Stimulated activated CD8-positive, alpha-beta memory T cell treated with anti-CD3 and anti-CD28 coated beads, Interleukin-15, amount 100 ng/mL, for 4 hours (primary cell): ENCODE measurements around the gene ZNF512B.
A peak's percentile ranks its signal among the peaks of the same experiment; 100 is the strongest.
"Not testable (repeated sequence)": the region's sequence is repeated elsewhere in the genome, so short reads cannot be mapped to it uniquely, and the experiment has no call there.

Experiments
- DNase-seq, 2 donors: peaks; one replicate each; pipeline ENCODE4 v3.0.0-alpha.2; 2020; ENCODE audit warnings: low read depth in 2 of 2

ZNF512B gene

DNA sequence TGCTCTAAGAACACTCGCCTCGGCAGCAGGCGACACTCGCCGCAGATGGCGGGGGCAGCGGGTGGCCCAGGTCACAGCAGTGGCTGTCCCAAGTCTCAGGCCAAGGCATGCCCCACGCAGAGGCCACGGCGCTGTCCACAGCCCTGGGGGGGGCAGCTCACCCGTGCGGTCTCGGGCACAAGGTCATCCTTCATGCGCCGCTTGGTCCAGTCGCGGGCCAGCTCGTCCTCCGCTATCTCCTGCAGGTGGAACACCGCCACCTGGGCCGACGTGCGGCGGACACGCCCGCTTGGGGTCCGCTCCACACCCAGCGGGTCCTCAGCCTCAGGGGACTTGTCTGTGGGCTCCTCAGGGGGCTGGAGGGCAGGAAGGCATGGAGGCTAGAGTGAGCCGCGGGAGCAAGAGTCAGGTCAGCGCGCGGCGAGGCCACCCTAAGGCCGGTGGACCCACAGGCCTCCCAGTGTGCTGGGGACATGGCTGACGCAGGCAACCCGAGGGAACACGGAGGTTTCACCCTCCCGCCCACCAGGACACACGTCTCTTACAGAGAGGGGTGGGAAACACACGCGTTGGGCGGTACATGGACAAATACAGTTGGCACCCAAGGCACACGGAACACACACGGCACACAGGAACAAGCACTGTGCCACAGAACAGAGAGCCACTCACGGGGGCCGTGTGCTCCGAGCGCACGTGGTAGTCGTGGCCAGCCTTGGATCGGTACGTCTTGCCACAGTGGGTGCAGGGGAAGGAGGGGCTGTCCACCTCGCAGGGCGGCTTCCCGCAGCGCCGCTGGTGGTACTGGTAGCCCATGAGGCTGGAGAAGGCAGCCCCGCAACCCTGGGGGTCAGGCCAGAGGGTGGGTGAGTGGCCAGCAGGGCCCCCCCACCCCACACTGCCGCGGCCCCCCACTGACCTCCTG is 7.0 kb downstream of the ZNF512B start:
- no peak for DNase-seq

DNA sequence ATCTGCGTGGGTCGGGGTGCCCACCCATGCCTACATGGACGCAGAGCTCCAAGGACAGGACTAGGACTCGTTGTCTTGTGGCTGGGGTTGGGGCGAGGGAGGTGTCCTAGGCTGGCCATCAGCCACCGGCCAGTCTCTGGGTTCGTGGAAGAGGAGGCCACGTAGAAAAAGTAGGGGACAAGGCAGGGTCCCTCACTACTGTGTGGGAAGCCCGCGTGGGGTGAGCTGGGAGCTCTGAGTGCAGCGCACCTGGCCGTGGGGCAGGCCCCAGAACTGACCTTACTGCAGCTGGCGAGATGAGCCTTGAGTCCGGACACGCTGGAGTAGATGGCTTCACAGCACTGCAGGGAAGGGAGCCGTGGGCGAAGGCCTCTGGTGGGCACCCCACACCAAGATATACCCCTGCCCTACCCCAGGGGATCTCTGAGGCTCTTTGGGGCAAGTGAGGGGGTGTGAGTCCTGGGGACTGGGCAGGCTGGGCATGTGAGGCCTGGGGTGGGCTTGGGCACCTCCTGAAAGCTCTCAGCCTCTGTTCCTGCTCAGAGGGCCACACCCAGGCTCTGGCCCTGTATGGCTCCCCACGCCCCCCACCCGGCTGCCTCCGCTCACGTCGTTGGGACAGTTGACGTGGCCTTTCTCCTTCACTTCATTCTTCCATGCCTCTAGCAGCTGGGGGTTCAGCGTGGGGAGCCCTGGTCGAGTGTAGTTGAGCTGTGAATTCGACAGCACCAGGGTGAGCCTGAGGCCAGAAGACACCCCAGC is 7.9 kb downstream of the ZNF512B start:
- DNase-seq: no peak

DNA sequence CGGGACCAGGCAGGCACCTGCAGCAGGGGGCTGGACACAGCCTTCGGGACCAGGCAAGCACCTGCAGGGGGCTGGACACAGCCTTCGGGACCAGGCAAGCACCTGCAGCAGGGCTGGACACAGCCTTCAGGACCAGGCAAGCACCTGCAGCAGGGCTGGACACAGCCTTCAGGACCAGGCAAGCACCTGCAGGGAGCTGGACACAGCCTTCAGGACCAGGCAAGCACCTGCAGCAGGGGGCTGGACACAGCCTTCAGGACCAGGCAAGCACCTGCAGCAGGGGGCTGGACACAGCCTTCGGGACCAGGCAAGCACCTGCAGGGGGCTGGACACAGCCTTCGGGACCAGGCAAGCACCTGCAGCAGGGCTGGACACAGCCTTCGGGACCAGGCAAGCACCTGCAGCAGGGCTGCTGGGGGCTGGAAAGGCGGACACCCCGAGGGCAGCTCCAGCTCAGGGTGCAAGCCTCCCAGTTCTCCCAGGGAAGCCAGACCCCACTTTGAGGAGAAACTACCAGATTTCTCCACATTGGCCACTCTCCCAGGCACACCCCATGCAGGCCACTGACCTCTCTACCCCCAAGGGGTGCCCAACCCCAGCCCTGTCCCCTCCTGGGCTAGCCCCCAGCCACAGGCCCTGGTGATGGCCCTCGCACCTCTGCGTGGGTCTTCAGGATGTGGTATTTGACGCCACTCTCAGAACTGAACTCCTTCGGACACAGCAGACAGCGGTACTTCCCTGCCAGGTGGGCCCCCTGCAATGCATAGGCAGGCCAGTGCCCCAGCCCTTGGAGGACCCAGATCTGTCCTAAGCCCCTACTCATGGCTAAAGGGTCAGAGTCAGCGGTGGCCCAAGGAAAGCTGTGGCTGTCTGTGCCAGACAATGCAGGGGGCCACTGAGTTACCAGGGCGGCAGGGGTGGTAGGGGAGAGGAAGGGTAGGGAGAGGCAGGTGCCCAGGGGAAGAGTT is 8.8 kb downstream of the ZNF512B start:
- not testable (repeated sequence) for DNase-seq

DNA sequence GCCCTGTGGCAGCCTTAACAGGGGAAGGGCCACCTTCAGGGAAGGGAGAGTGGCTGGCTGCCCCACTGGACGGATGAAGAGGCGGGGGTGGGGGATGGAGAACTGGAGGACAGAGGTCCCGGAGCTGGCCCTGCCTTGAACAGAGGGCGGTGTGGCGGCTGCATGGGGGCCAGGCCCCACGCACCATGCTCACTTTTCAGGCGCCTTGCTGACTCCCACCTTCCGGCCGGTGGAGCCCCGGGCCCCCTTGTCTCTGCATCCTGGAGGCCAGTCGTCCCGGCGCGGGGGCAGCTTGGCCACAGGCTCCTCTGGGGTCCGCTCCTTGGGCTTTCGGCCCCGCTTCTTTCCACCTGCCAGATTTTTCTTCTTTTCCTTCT is 10.0 kb downstream of the ZNF512B start:
- DNase-seq: no peak

DNA sequence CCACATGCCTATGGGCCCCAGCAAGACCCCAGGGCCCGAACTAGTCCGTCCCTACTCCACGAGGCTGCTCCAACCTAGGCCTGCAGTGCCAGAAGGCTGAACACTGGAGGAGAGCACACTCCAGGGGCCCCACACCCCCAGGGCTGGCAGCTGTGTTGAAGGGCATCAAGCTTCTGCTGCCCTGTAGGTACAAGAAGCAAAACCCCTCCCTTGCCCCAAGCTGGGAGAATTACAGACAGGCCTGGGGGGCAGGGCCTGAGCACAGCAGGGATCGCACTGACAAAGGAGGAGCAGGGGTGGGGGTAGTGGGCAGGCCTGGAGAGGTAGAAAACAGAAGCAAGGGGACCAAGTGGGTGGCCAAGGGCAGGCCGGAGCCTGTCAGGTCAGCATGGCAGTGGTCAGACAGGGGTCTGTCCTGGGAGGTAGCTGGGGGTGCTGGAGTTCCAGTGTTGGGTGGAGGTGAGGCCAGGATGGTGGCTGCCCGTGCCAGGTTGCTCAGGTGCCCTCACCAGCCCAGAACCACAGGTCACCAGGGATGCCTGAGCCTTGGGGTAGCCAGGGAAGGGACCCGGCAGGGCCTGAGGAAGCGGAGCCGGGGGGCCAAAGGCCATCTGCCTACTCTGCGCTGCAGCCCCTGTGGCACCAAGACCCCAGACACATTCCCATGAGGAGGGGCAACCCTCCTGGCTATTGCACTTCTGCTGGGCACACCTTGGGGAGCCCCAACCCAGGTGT is 10.6 kb downstream of the ZNF512B start:
- no peak for DNase-seq

DNA sequence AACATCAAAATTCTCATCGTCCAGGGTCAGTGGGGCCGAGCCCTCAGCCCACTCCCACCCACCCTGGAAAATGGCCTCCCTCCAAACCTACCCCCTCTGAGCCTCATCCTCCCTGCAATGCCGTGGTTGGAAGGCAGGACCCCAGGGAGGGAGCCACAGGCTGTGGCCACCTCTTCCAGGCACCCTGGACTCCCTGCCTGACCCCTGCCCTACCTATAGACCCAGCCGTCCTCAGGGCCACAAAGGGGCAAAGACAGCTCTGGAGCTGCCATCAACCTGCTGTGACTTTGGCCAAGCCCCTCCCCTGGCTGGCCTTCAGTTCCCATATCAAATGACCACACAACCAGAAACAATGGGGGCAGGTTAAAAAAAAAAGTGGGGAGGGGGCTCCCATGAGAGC is 11.3 kb downstream of the ZNF512B start:
- no peak for DNase-seq

DNA sequence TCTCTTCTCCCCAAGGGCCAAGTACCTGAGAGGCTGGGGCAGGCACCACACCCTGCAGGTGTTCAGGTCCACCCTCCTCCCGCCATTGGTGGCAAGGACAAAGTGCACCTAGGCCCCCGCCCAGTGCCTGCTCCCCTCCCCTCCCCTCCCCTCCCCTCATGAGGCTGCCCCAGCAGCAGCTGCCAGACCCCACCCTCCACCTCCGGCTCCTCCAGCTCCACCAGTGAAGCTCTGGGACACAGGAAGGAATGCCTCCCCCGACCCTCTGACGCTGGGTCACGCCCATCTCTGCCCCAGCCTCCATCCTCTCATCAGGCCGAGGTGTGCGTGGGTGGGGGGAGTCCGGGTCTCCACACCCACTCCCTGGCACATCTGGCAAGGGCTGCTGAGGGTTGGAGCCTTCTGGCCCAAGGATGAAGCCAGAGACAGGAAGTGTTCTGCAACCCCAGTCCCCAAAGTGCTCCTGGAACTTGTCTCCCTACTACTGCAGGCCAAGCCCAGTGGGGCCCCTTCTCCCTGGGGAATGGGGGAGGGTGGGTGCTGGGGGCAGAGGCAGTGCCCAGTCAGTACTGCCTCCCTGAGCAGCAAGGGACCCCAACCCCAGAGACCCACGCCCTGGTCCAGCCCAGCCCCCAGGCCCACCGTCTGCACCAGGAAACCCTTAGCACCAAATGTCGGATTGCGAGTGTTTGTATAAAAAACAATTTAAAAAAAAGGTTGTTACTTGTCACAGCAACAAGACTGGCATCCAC is 11.9 kb downstream of the ZNF512B start:
- peak in 1 of 2 donors; percentile 44 for DNase-seq

DNA sequence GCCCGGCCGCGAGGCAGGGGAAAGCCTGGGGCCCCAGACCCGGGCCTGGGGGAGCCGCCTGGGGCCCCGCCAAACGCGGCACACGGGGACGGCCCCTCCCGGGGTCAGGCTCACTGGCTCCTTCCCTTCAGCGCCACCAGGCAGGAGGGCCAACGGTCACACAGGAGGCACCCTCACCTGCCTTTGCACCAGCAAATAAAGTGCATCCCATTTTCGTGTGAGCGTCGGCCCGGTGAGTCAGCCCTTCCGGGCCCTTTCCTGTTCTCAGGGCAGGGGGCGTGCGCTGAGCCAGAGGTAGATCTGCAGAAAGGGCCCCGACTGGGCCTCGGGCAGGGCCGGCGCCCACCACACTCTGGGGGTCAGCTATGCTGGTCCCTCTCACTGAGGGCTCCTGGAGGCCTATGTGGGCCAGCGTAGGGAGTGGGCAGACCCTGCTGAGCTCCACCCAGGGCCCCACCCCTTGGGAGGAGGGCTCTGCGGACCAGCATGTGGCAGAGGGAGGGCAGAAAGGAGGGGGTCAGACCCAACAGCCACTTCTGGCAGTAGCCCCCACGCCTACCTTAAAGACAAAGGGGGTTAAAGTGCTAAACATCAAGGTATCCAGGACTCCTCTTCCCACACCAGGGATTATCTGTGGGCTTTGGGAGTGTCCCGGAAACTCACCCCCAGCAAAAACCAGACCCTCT is 12.6 kb downstream of the ZNF512B start:
- DNase-seq: peak; percentile 51 to 60

DNA sequence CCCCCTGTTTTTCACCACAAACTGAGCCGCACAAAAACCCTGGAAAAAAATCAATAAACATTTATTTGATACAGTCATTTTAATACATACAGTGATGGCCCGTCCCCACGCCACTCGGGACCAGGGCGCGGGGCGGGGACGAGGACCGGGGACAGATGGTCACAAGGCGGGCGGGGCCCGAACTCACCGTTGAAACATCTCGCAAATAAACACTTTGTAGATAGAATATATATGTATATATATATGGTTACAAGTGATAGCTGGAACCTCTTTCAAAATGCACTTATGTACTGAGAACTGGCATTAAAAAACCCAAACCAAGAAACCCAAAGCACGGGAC is 13.1 kb downstream of the ZNF512B start:
- DNase-seq: no peak

DNA sequence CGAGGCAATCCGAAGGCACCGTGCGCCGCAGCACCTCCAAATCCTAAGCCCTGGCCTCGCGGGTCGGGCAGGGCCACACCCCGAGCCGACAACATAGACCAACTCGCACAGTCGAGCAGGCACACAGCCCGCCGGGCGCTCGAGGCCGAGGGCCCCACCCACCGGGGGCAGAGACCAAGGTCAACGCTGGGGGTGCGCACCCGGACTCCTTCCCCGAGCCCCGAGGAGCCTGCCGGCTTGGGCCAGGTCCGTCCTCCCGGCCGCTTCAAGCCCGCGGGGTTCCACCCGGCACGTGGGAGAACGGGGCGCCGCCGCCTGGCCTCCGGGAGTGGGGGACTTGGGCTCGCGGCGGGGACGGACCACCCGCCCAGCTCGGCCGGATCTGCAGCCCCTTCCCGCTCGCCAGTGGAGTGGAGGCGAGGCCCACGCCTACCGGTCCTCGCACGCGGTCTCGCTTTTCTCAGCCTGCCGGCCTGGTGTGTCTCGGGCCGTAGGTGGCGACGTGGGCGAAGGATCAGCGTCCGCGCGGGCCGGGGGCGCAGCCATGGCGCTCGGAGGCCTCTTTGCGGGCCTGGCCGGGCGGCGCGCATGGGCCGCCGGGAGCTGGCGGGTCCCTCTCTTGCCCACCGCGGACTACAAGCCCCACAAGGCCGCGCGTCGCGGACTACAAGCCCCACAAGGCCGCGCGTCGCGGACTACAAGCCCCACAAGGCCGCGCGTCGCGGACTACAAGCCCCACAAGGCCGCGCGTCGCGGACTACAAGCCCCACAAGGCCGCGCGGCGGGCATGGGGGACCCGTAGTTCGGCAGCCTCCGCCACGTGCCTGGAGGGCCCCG is 13.7 kb downstream of the ZNF512B start, which contains the start of gene UCKL1:
TSS of gene UCKL1 (minus strand) at position 590 of the 837 bp plus-strand sequence. CDS start at position 546, 44 bp downstream.
- DNase-seq: peak; percentile 78 to 79

DNA sequence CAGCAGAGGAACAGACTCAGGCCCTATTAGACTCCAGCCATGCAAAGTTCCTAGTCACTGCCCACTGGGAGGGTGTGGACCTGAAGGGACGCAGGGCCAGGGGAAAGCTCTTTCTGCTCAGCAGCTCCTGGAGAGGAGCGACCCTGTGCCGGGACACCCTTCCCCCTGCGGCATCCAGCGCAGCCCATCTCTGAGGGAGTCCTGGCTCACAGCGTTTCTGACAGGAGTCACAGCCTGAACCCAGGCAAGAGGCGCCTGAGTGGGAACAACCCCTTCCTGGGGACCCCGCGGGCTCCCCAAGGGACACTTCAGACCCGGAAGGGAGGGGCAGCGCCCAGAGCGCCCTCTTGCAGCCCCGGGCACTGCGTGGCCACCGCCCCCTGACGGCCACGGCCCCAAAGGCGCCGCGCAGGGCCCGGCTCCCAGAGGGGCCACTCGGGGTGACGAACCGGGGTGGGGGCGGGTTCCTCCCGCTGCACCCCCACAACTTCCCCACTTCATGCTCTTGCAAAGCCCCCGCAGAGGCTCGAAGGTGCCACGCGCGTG is 14.4 kb downstream of the ZNF512B start:
- DNase-seq: no peak

DNA sequence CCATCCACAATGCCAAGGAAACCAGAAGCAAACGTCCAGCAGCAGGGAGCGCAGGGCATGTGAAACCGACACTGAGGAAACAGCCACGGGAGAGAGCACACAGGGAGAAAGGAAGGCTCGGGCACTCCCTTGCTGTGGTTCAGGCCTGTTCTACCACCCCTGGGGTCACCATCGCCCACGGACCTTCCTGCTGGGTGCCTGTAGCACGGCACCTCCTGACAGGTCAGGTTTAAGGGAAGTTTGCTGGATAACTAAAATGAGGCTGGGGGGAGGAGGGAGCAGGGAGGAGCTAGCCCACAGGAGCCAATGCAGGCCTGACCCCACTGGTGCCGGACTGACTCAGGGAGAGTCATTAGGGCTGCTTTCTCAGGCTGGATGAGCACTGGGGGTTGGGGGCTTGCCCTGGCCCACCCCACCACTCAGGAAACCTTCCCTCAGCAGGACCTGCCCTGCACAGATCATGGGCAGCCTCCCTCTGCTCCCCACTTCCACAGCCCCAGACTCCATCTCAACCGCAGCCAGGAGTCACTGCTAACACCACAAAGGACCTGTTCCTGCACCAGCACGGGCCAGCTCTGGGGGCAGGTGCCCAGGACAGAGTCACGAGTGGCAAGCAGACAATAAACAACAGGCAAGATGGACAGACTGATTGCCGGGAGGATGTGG is 15.8 kb downstream of the ZNF512B start:
- no peak for DNase-seq

DNA sequence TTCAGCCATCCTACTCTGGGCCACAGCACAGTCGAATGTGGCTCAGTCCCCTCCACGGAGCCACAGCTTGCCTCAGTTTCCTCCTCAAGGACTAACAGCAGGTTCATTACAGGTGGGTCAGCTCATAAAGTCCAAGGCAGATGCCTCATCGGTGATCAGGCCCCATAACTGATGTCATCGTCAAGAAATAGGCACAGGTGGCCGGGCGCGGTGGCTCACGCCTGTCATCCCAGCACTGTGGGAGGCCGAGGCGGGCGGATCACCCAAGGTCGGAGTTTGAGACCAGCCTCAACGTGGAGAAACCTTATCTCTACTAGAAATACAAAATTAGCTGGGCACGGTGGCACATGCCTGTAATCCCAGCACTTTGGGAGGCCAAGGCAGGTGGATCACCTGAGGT is 17.0 kb downstream of the ZNF512B start:
- DNase-seq: no peak

DNA sequence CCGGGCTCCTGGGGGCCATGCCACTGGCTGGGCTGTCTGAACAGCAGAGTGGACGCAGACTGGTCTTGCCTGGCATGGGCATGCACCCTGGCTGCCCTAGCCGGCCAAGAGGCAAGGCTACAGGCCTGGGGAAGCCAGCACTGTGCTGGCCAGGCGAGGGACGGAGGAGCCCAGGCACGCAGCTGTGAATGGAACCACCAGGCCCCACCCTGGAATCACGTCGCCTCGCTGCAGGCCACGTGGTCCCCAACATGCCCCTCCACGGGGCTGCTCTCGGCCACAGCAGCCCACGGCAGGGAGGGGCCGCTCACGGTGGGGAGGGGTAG is 17.6 kb downstream of the ZNF512B start:
- no peak for DNase-seq

DNA sequence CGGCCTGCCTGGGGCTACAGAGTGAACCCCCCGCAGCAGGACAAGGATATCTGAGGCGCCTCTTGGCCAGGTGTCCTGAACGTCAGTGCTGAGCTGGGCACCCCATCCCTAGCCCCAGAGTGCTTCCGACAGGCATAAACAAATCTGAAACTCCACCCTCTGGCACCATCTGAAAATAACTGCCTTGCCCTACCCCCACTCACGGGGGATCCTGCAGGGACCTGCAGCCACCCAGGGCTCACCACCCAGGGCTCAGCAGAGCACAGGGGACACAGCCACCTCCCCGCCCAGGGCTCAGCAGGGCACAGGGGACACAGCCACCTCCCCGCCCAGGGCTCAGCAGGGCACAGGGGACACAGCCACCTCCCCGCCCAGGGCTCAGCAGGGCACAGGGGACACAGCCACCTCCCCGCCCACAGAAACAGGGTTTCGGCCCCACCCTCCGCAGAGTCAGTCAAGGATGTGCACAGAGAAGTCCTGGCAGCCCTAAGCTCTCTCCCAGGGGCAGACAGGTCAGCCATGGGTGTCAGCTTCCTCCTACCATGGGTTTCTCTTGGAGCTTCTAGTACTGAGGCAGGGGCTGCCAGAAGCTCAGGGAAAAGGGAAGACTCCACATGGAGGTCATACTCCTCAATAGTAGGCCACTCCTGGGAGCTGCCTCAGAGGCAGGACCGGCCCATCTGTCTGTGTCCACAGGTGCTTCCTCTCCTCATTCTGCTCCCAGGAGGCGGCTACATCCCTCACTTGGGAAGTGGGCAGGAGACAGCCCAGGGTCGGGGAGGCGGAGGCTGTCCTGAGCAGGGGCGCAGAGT is 18.1 kb downstream of the ZNF512B start:
- DNase-seq: no peak

DNA sequence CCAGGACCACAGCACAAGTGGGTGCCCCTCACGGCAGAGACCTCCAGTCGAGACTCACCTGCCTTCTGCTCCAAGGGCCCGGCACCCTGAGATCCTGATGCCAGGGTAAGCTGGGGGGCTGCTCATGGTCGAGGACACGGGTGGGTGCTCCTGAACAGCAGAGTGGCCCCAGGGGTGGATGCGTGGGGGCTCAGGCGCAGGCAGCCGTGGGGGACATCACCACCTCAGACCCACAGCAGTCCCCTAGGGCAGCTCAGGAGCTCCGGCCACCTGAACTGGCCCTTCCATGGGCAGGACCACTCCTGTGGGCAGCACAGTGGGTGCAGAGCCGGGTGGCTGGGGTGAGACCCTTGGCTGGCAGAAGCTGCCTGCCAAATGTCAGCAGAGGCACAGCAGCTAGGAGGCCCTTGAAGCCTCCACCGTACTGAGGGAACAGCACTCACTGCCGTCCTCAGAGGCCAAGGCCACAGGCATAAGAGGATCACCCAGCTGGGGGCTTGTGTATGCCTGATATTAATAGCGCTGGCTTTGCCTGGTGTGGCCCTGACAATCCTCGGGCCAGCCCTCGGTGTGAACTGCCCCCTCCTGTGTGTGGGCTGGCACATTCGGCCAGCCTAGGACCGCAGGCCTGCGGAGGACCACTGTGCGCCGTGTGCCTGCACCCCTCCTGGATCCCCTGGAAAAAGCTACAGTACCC is 18.9 kb downstream of the ZNF512B start:
- no peak for DNase-seq
